OCI-LY7 (cell line): Measurements from ENCODE around the gene ACTN2.

Experiments used
- CTCF ChIP-seq: fragments of 200-600 bp; sonication (generic); conservative IDR thresholded peaks from 2 replicates; pipeline ENCODE4 v1.5.1; 2014; ENCODE audit warnings: mild to moderate bottlenecking, antibody characterized with exemption, low read length, moderate library complexity, mixed read lengths
- EZH2phosphoT487 ChIP-seq: fragments of 200-600 bp; sonication (generic); IDR thresholded peaks from 2 replicates; pipeline ENCODE4 v1.6.1; 2018; ENCODE audit warnings: low read depth, borderline replicate concordance, mild to moderate bottlenecking, mixed run types, antibody characterized with exemption, low read length, moderate library complexity, mixed read lengths

- no peak for TF ChIP-seq CTCF
- no peak for TF ChIP-seq EZH2phosphoT487
Observed at GRCh38 chr1:236799001-236799400, 112.7 kb downstream of the ACTN2 start.
